ENCODE measurements around the gene FAP. TPM values are rescaled to one million over a fixed set of nuclear protein-coding genes. Genes with fewer than 3 reads are reported as not detected.
A peak's percentile ranks its signal among the peaks of the same experiment; 100 is the strongest.

FAP gene
- total RNA-seq, 2 donors from 2014 or later, result not detected

GRCh38 chr2:162143969-162144368 lies 99.3 kb downstream of the FAP start:
- Histone ChIP-seq H3K36me3 (ENCODE audit: control insufficient read depth, insufficient read depth, low read length) (no peaks in the 10 kb centered on the region), H3K4me1 (ENCODE audit: control insufficient read depth, insufficient read depth, low read length) (no peaks in the 10 kb centered on the region), H3K27me3 (ENCODE audit: control insufficient read depth, insufficient read depth, low read length, poor library complexity, severe bottlenecking) (no peaks in the 10 kb centered on the region), H3K9me3 (ENCODE audit: control insufficient read depth, low read length) (no peaks in the 10 kb centered on the region), H3K9ac (ENCODE audit: extremely low read depth, low read length, poor library complexity, severe bottlenecking) (no peak overlapping the region), H3K27ac (ENCODE audit: low read depth, low read length) (no peak overlapping the region), H3K4me3 (ENCODE audit: low read length) (no peak overlapping the region)
- Mint-ChIP-seq H3K9me3 (no peaks in the 10 kb centered on the region), H3K27me3 (ENCODE audit: insufficient read depth) (no peaks in the 10 kb centered on the region), H3K36me3 (ENCODE audit: low read depth) (no peaks in the 10 kb centered on the region), H3K4me1 (no peaks in the 10 kb centered on the region), H3K27ac (no peak overlapping the region), H3K4me3 (no peak overlapping the region)
- no peak for DNase-seq
- 82 to 86% methylated on average over 4 of the region's 4 CpGs for WGBS, 2 experiments (ENCODE audit: insufficient coverage in 1 of 2, insufficient read length in 1 of 2)
- TF ChIP-seq CTCF (conservative IDR thresholded peaks at IDR 0.05), result peak; percentile 35

GRCh38 chr2:162138310-162138709 lies 104.9 kb downstream of the FAP start:
- no peak overlapping the region for H3K4me3 ChIP-seq (ENCODE audit: low read length)

GRCh38 chr2:162127422-162127821 lies 115.8 kb downstream of the FAP start:
- no peaks in the 10 kb centered on the region for H3K27me3 ChIP-seq (ENCODE audit: control insufficient read depth, insufficient read depth, low read length, poor library complexity, severe bottlenecking)
- H3K36me3 Mint-ChIP-seq (ENCODE audit: low read depth), result no peaks in the 10 kb centered on the region
- no peaks in the 10 kb centered on the region for H3K27me3 Mint-ChIP-seq (ENCODE audit: insufficient read depth)
- H3K4me1 Mint-ChIP-seq, result no peaks in the 10 kb centered on the region
- H3K9me3 Mint-ChIP-seq, result no peaks in the 10 kb centered on the region
- no peak for DNase-seq
- H3K36me3 ChIP-seq (ENCODE audit: control insufficient read depth, insufficient read depth, low read length), result no peaks in the 10 kb centered on the region
- no peak overlapping the region for H3K27ac Mint-ChIP-seq
- H3K4me1 ChIP-seq (ENCODE audit: control insufficient read depth, insufficient read depth, low read length), result no peaks in the 10 kb centered on the region
- H3K9ac ChIP-seq (ENCODE audit: extremely low read depth, low read length, poor library complexity, severe bottlenecking), result no peak overlapping the region
- H3K4me3 Mint-ChIP-seq, result no peak overlapping the region
- H3K9me3 ChIP-seq (ENCODE audit: control insufficient read depth, low read length), result no peaks in the 10 kb centered on the region
- H3K27ac ChIP-seq (ENCODE audit: low read depth, low read length), result no peak overlapping the region
- WGBS, 2 experiments (ENCODE audit: insufficient coverage in 1 of 2, insufficient read length in 1 of 2), result 93 to 100% methylated on average over 2 of the region's 2 CpGs
- no peak for TF ChIP-seq CTCF (conservative IDR thresholded peaks at IDR 0.05)
- H3K4me3 ChIP-seq (ENCODE audit: low read length), result no peak overlapping the region

More at GRCh38 chr2:162138310-162138709, 104.9 kb downstream of the FAP start:
- Histone ChIP-seq H3K27me3 (ENCODE audit: control insufficient read depth, insufficient read depth, low read length, poor library complexity, severe bottlenecking) (no peaks in the 10 kb centered on the region), H3K4me1 (ENCODE audit: control insufficient read depth, insufficient read depth, low read length) (no peaks in the 10 kb centered on the region), H3K36me3 (ENCODE audit: control insufficient read depth, insufficient read depth, low read length) (no peaks in the 10 kb centered on the region), H3K9ac (ENCODE audit: extremely low read depth, low read length, poor library complexity, severe bottlenecking) (no peak overlapping the region), H3K27ac (ENCODE audit: low read depth, low read length) (no peak overlapping the region), H3K9me3 (ENCODE audit: control insufficient read depth, low read length) (no peaks in the 10 kb centered on the region)
- Mint-ChIP-seq H3K9me3 (no peaks in the 10 kb centered on the region), H3K4me1 (peaks cover 5% of the 10 kb centered on the region), H3K27ac (no peak overlapping the region), H3K4me3 (no peak overlapping the region), H3K27me3 (ENCODE audit: insufficient read depth) (no peaks in the 10 kb centered on the region), H3K36me3 (ENCODE audit: low read depth) (no peaks in the 10 kb centered on the region)
- DNase-seq, result no peak
- no peak for TF ChIP-seq CTCF (conservative IDR thresholded peaks at IDR 0.05)
